Left ventricle myocardium inferior (tissue), 1 donor: ENCODE data around the gene FANCC. TPM values are rescaled to one million over a fixed set of nuclear protein-coding genes. Genes with fewer than 3 reads are reported as not detected.

Experiments used
- DNase-seq: peaks from one replicate; pipeline ENCODE4 v3.0.0-alpha.2; 2020
- H3K27ac ChIP-seq: fragments of 200-600 bp; replicated peaks from 2 replicates; pipeline ENCODE4 v1.8.0; 2021
- H3K27me3 ChIP-seq: fragments of 200-600 bp; 2 replicates; pipeline ENCODE4 v1.8.0; 2021; ENCODE audit warnings: low read depth
- H3K36me3 ChIP-seq: fragments of 200-600 bp; 2 replicates; pipeline ENCODE4 v1.8.0; 2021
- H3K4me1 ChIP-seq: fragments of 200-600 bp; 2 replicates; pipeline ENCODE4 v1.8.0; 2021
- H3K4me3 ChIP-seq: fragments of 200-600 bp; 2 replicates; pipeline ENCODE4 v1.8.0; 2021; ENCODE audit warnings: mild to moderate bottlenecking, moderate library complexity
- H3K9me3 ChIP-seq: fragments of 200-600 bp; replicated peaks from 2 replicates; pipeline ENCODE4 v1.8.0; 2021
- intact Hi-C: fragments of 100-400 bp; cut with micrococcal nuclease; formaldehyde crosslinking; loops from one replicate; pipeline ENCODE4 v1.11.0; 2022
- total RNA-seq: library from RNA; stranded (reverse); fragmentation: NEBNext Ultra II Directional; extraction: Animal tissue kit (Norgen Biotek cat#: 25700); gene quantifications from one replicate; pipeline ENCODE4 v1.2.1, GENCODE V29; 2021
- TF ChIP-seq, protein P1 (sequence below): fragments of 200-600 bp; IDR thresholded peaks from 2 replicates; pipeline ENCODE4 v1.8.0; 2021; ENCODE audit warnings: antibody characterized with exemption, mild to moderate bottlenecking, borderline replicate concordance
- donor health status: DM: no; HTN: yes; CAD: no; lungs with severe emphysema.

The FANCC gene
- total RNA-seq, 1 donor from 2014 or later, result 4.1 TPM

- no peaks in the 10 kb centered on the region for H3K27me3 ChIP-seq
- TF ChIP-seq, protein P1, sequence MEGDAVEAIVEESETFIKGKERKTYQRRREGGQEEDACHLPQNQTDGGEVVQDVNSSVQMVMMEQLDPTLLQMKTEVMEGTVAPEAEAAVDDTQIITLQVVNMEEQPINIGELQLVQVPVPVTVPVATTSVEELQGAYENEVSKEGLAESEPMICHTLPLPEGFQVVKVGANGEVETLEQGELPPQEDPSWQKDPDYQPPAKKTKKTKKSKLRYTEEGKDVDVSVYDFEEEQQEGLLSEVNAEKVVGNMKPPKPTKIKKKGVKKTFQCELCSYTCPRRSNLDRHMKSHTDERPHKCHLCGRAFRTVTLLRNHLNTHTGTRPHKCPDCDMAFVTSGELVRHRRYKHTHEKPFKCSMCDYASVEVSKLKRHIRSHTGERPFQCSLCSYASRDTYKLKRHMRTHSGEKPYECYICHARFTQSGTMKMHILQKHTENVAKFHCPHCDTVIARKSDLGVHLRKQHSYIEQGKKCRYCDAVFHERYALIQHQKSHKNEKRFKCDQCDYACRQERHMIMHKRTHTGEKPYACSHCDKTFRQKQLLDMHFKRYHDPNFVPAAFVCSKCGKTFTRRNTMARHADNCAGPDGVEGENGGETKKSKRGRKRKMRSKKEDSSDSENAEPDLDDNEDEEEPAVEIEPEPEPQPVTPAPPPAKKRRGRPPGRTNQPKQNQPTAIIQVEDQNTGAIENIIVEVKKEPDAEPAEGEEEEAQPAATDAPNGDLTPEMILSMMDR, result no peak
- H3K4me3 ChIP-seq, result no peak overlapping the region
- peaks cover 61% of the 10 kb centered on the region for H3K36me3 ChIP-seq
- peaks cover 100% of the 10 kb centered on the region for H3K4me1 ChIP-seq
- no peak for DNase-seq
- no peaks in the 10 kb centered on the region for H3K9me3 ChIP-seq
- intact Hi-C loops, result no loop called here
- H3K27ac ChIP-seq, result peak overlapping the region; percentile 90
Measured at GRCh38 chr9:95081998-95082397, 235.5 kb downstream of the FANCC start.

- no peaks in the 10 kb centered on the region for H3K9me3 ChIP-seq
- peaks cover 52% of the 10 kb centered on the region for H3K36me3 ChIP-seq
- no peak overlapping the region for H3K4me3 ChIP-seq
- peaks cover 100% of the 10 kb centered on the region for H3K4me1 ChIP-seq
- H3K27me3 ChIP-seq, result no peaks in the 10 kb centered on the region
- intact Hi-C loops, result no loop called here
- H3K27ac ChIP-seq, result peak overlapping the region; percentile 90
- no peak for DNase-seq
- TF ChIP-seq, protein P1, result no peak
Measured at GRCh38 chr9:95080961-95081647, 236.4 kb downstream of the FANCC start.

DNA sequence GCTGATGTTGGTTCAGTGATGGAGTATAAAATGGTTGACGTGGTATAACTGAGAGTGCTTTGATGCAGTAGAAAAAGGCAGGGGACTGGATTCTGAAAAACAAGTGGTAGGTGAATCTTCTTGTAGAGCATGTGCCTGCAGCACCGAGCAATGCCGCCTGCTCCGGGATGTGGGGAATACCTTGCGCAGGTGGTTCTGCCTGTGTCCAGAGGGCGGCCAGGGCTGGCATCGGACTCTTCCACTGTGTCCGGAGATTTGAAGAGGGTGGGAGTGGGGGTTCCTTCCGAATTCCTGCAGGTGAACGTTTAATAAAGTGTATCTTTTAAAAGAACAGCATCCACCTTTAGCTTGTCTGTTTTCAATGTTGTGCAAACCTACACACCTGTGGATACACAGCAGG is 238.0 kb downstream of the FANCC start:
- H3K36me3 ChIP-seq, result peaks cover 48% of the 10 kb centered on the region
- TF ChIP-seq, protein P1, result no peak
- H3K4me1 ChIP-seq, result peaks cover 100% of the 10 kb centered on the region
- peak overlapping the region; percentile 90 for H3K27ac ChIP-seq
- no peak for DNase-seq
- H3K4me3 ChIP-seq, result no peak overlapping the region
- H3K9me3 ChIP-seq, result no peaks in the 10 kb centered on the region
- intact Hi-C loops, result no loop called here
- H3K27me3 ChIP-seq, result no peaks in the 10 kb centered on the region

DNA sequence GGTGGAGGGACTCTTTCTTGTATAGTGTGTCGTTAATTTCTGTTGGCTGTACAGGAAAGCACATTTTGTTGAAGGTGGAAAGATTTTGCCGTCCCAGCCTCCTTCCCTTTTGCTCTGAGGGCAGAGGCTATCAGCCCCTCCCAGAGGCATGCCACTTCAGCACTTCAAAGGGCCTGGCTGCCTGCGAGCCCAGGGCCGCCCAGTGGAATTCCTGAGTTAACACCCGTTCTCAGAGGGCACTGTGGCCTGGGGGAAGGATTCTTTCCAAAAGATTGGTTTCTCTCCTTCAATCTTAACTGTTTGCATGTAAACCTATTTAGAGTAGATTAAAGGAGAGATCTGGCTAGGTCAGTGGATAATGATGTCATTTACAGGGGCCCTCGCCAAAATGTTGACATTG is 238.6 kb downstream of the FANCC start:
- intact Hi-C loops, result no loop called here
- Histone ChIP-seq H3K9me3 (no peaks in the 10 kb centered on the region), H3K4me3 (peak overlapping the region; percentile 17), H3K4me1 (peaks cover 100% of the 10 kb centered on the region), H3K27me3 (no peaks in the 10 kb centered on the region), H3K36me3 (peaks cover 45% of the 10 kb centered on the region), H3K27ac (peak overlapping the region; percentile 90)
- TF ChIP-seq, protein P1, result no peak
- DNase-seq, result no peak

GRCh38 chr9:95078511-95078910 is 239.0 kb downstream of the FANCC start:
- peak overlapping the region; percentile 90 for H3K27ac ChIP-seq
- H3K4me3 ChIP-seq, result peak overlapping the region; percentile 17
- DNase-seq, result no peak
- H3K36me3 ChIP-seq, result peaks cover 41% of the 10 kb centered on the region
- intact Hi-C loops, result no loop called here
- H3K4me1 ChIP-seq, result peaks cover 100% of the 10 kb centered on the region
- TF ChIP-seq, protein P1, result no peak
- H3K27me3 ChIP-seq, result no peaks in the 10 kb centered on the region
- H3K9me3 ChIP-seq, result no peaks in the 10 kb centered on the region
